Choroid plexus epithelial cell (primary cell): ENCODE data around the gene CHMP1A.
"Not testable (repeated sequence)": the region's sequence is repeated elsewhere in the genome, so short reads cannot be mapped to it uniquely, and the experiment has no call there.

Experiments used
- DNase-seq: peaks from one replicate; pipeline ENCODE4 v3.0.0-alpha.2; 2010; ENCODE audit warnings: low read depth
- H3K4me3 ChIP-seq: 2 replicates; pipeline ENCODE4 v1.5.1; 2011; ENCODE audit warnings: low read depth, mild to moderate bottlenecking, control low read depth, low read length, moderate library complexity
- TF ChIP-seq, protein P1 (sequence below): conservative IDR thresholded peaks from 2 replicates; pipeline ENCODE4 v1.5.1; 2011; ENCODE audit warnings: low read depth, mild to moderate bottlenecking, control low read depth, inconsistent platforms, low read length, moderate library complexity

Gene CHMP1A

GRCh38 chr16:89667000-89667399 lies 9.5 kb upstream of the CHMP1A start:
- DNase-seq: peak; percentile 70
- H3K4me3 ChIP-seq: not testable (repeated sequence)
- TF ChIP-seq, protein P1, sequence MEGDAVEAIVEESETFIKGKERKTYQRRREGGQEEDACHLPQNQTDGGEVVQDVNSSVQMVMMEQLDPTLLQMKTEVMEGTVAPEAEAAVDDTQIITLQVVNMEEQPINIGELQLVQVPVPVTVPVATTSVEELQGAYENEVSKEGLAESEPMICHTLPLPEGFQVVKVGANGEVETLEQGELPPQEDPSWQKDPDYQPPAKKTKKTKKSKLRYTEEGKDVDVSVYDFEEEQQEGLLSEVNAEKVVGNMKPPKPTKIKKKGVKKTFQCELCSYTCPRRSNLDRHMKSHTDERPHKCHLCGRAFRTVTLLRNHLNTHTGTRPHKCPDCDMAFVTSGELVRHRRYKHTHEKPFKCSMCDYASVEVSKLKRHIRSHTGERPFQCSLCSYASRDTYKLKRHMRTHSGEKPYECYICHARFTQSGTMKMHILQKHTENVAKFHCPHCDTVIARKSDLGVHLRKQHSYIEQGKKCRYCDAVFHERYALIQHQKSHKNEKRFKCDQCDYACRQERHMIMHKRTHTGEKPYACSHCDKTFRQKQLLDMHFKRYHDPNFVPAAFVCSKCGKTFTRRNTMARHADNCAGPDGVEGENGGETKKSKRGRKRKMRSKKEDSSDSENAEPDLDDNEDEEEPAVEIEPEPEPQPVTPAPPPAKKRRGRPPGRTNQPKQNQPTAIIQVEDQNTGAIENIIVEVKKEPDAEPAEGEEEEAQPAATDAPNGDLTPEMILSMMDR: peak; percentile 63

- DNase-seq, H3K4me3 ChIP-seq: not testable (repeated sequence)
Observed at GRCh38 chr16:89664238-89664637, 6.7 kb upstream of the CHMP1A start.

DNA sequence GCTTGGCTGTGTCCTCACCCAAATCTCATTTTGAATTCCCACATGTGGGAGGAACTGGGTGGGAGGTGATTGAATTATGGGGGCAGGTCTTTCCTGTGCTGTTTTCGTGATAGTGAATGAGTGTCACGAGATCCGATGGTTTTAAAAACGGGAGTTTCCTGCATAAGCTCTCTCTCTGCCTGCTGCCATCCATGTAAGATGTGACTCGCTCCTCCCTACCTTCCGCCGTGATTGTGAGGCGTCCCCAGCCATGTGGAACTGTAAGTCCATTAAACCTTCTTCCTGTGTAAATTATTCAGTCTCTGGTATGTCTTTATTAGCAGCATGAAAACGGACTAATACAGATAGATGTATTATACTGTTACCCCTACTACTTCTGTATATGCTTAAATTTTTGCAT lies 3.7 kb upstream of the CHMP1A start:
- TF ChIP-seq, protein P1: no peak
- DNase-seq: no peak
- no peak overlapping the region for H3K4me3 ChIP-seq

DNA sequence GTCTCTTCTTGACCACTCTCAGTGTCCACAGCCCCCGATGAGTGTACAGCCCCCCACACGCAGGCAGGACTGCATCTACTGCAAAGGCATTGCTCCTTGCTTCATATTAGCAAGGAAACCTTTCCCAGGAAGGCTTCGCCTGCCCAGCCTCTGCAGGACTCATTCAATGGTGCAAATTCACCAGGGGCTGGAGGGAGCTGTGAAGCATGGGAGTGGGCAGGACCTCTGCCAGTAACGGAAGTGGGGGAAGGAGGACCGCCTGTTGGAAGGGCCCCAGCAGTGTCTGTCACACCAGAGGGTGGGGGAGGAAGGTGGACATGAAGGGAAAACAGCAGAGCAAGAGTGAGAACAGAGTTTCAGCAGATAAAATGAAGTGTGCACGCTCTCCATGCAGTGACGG lies 2.6 kb upstream of the CHMP1A start:
- DNase-seq: no peak
- TF ChIP-seq, protein P1: no peak
- no peak overlapping the region for H3K4me3 ChIP-seq

DNA sequence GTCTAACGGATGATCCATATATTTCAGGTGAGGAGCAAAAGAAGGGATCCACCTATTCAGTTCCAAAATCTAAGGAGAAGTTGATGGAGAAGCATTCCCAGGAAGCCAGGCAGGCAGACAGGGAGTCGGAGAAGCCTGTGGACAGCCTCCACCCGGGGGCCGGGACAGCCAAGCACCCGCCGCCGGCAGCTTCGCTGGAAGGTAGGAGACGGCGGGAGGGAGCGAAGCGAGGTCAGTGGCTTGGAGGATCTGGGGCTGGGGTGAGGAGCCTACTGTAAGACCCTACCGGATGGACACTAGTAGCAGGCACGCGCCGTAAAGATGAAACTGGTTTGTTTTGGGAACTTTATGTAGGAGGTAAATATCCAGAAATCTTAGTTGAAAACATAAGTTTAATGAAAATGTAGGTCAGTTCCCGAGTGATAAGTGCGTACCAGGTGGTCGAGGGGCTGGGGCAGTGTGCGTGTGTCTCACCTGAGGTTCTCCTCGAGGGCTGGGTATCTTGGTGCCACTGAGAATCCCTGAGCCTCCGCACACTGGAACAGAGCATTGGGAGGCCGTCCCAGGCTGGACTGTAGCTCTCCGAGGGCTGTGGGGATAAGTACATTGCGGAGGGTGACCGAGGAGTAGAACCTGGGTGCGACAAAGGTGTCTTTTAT lies 842 bp upstream of the CHMP1A start:
- peak overlapping the region; percentile 100 for H3K4me3 ChIP-seq
- peak; percentile 15 for DNase-seq
- TF ChIP-seq, protein P1: no peak

- H3K4me3 ChIP-seq: peak overlapping the region; percentile 100
- no peak for DNase-seq
- TF ChIP-seq, protein P1: no peak
Observed at GRCh38 chr16:89656435-89657121, 930 bp downstream of the CHMP1A start.

DNA sequence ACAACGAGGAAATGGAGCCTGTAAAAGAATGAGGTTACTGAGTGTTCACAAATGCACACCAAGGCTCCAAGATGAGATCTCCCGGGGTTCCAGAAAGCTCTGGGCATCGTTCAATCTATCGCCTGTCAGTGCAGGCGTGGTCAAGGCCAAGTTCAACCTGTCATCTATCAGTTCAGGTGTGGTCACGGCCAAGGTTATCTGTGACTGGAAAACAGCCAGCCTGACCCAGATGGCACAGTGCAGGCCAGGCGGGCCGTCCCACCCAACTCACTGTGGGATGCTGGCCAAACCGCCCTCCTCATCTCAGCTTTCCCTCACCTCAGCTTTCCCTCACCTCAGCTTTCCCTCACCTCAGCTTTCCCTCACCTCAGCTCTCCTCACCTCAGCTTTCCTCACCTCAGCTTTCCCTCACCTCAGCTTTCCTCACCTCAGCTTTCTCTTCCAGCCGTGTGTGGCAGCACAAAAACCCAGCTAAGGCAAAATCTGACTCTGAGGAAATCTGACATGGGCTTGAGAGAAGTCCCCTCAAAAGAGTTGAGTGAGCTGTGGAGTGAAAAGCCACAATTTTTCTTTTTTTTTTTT lies 2.4 kb downstream of the CHMP1A start:
- TF ChIP-seq, protein P1: no peak
- no peak overlapping the region for H3K4me3 ChIP-seq
- no peak for DNase-seq
